ENCODE measurements around the gene PFKFB3. TPM values are rescaled to one million over a fixed set of nuclear protein-coding genes. Genes with fewer than 3 reads are reported as not detected.

Gene PFKFB3
- total RNA-seq, 6 donors from 2014 or later: 48.2 to 236 (median 83.5) TPM

GRCh38 chr10:6176691-6177231 is 26.0 kb upstream of the PFKFB3 start:
- Histone ChIP-seq H3K9me3 (no peaks in the 10 kb centered on the region), H3K4me3 (no peak overlapping the region), H3K27me3 (no peaks in the 10 kb centered on the region), H3K27ac (peak overlapping the region in 3 of 4 donors; percentile 27 to 58 (median 54)), H3K4me1 (peaks cover 22 to 41% (median 30%) of the 10 kb centered on the region in 4 donors), H3K36me3 (peaks cover 0 to 3% (median 0%) of the 10 kb centered on the region in 4 donors)
- ATAC-seq (ENCODE audit: low FRiP score in 2 of 2) (no peak), DNase-seq (peak in 1 of 2 donors; percentile 39)
- TF ChIP-seq POLR2AphosphoS5 (IDR thresholded peaks at IDR 0.05) (no peak), POLR2A (IDR thresholded peaks at IDR 0.05) (peak in 1 of 4 donors; percentile 29)
- WGBS, 2 donors: 57 to 82% methylated on average over 1 to 8 of the region's 8 CpGs

GRCh38 chr10:6177880-6178281 is 24.9 kb upstream of the PFKFB3 start:
- H3K4me1 ChIP-seq: peaks cover 19 to 38% (median 28%) of the 10 kb centered on the region in 4 donors
- H3K27ac ChIP-seq: no peak overlapping the region
- DNase-seq (no peak), ATAC-seq (ENCODE audit: low FRiP score in 2 of 2) (no peak)
- no peak overlapping the region for H3K4me3 ChIP-seq
- TF ChIP-seq POLR2AphosphoS5 (IDR thresholded peaks at IDR 0.05) (no peak), POLR2A (IDR thresholded peaks at IDR 0.05) (no peak), CTCF (IDR thresholded peaks at IDR 0.05) (no peak), EP300 (IDR thresholded peaks at IDR 0.05) (no peak)
- WGBS, 2 donors: 85 to 93% methylated on average over 5 to 9 of the region's 9 CpGs
- no peaks in the 10 kb centered on the region for H3K9me3 ChIP-seq
- peaks cover 0 to 3% (median 0%) of the 10 kb centered on the region in 4 donors for H3K36me3 ChIP-seq
- H3K27me3 ChIP-seq: no peaks in the 10 kb centered on the region

- TF ChIP-seq CTCF (IDR thresholded peaks at IDR 0.05): no peak
- H3K4me1 ChIP-seq: peaks cover 12 to 38% (median 27%) of the 10 kb centered on the region in 4 donors
- no peaks in the 10 kb centered on the region for H3K9me3 ChIP-seq
- ATAC-seq (ENCODE audit: low FRiP score in 2 of 2) (peak in 1 of 2 donors; percentile 3), DNase-seq (no peak)
- H3K4me3 ChIP-seq: no peak overlapping the region
- H3K36me3 ChIP-seq: peaks cover 0 to 3% (median 0%) of the 10 kb centered on the region in 4 donors
- no peaks in the 10 kb centered on the region for H3K27me3 ChIP-seq
- H3K27ac ChIP-seq: no peak overlapping the region
- WGBS, 2 donors: 71 to 80% methylated on average over 7 to 15 of the region's 17 CpGs
These were observed 24.2 kb upstream of the PFKFB3 start for GRCh38 chr10:6178581-6178980.

GRCh38 chr10:6179078-6179477 is 23.7 kb upstream of the PFKFB3 start:
- no peak for DNase-seq

More at GRCh38 chr10:6179078-6179477, 23.7 kb upstream of the PFKFB3 start:
- Histone ChIP-seq H3K36me3 (peaks cover 0 to 3% (median 0%) of the 10 kb centered on the region in 4 donors), H3K4me1 (peaks cover 12 to 38% (median 27%) of the 10 kb centered on the region in 4 donors), H3K9me3 (no peaks in the 10 kb centered on the region), H3K27ac (no peak overlapping the region), H3K4me3 (no peak overlapping the region), H3K27me3 (no peaks in the 10 kb centered on the region)
- ATAC-seq (ENCODE audit: low FRiP score in 2 of 2): no peak
- 62 to 75% methylated on average over 8 of the region's 8 CpGs for WGBS, 2 donors
- TF ChIP-seq CTCF (IDR thresholded peaks at IDR 0.05) (no peak), EP300 (IDR thresholded peaks at IDR 0.05) (no peak), POLR2AphosphoS5 (IDR thresholded peaks at IDR 0.05) (no peak), POLR2A (IDR thresholded peaks at IDR 0.05) (no peak)
